ENCODE measurements around the gene POLR3K. TPM values are rescaled to one million over a fixed set of nuclear protein-coding genes. Genes with fewer than 3 reads are reported as not detected.
"Not testable (repeated sequence)": the region's sequence is repeated elsewhere in the genome, so short reads cannot be mapped to it uniquely, and the experiment has no call there.

The POLR3K gene
- total RNA-seq, 1 donor from 2014 or later = 0.72 TPM

GRCh38 chr16:17062-17765 lies 36.2 kb downstream of the POLR3K start:
- DNase-seq (ENCODE audit: low spot score) = not testable (repeated sequence)

GRCh38 chr16:10772-11171 lies 42.6 kb downstream of the POLR3K start:
- not testable (repeated sequence) for DNase-seq (ENCODE audit: low spot score)

GRCh38 chr16:9903-10665 lies 43.3 kb downstream of the POLR3K start:
- DNase-seq (ENCODE audit: low spot score) = no peak

Other genes starting within 250 kb of the POLR3K start
- gene SNRNP25, start 220 bp upstream of the POLR3K start, total RNA-seq (ENCODE audit: insufficient read depth, low replicate concordance) = 11.1 TPM
- gene RHBDF1, start 19.0 kb upstream of the POLR3K start, total RNA-seq (ENCODE audit: insufficient read depth, low replicate concordance) = 27.4 TPM
- gene MPG, start 24.6 kb upstream of the POLR3K start, total RNA-seq (ENCODE audit: insufficient read depth, low replicate concordance) = 93.4 TPM
- 10.1 TPM for gene NPRL3, start 85.1 kb upstream of the POLR3K start, total RNA-seq (ENCODE audit: insufficient read depth, low replicate concordance)
- gene HBZ, start 99.0 kb upstream of the POLR3K start, total RNA-seq (ENCODE audit: insufficient read depth, low replicate concordance) = not detected
- gene HBM, start 112.4 kb upstream of the POLR3K start, total RNA-seq (ENCODE audit: insufficient read depth, low replicate concordance) = 257 TPM
- gene HBA2, start 119.3 kb upstream of the POLR3K start, total RNA-seq (ENCODE audit: insufficient read depth, low replicate concordance) = 7,657 TPM
- 3,215 TPM for gene HBA1, start 123.1 kb upstream of the POLR3K start, total RNA-seq (ENCODE audit: insufficient read depth, low replicate concordance)
- gene HBQ1, start 126.9 kb upstream of the POLR3K start, total RNA-seq (ENCODE audit: insufficient read depth, low replicate concordance) = not detected
- gene LUC7L, start 175.8 kb upstream of the POLR3K start, total RNA-seq (ENCODE audit: insufficient read depth, low replicate concordance) = 50.3 TPM
- 50.8 TPM for gene FAM234A, start 181.2 kb upstream of the POLR3K start, total RNA-seq (ENCODE audit: insufficient read depth, low replicate concordance)
- 6.0 TPM for gene RGS11, start 222.3 kb upstream of the POLR3K start, total RNA-seq (ENCODE audit: insufficient read depth, low replicate concordance)
- gene ARHGDIG, start 227.0 kb upstream of the POLR3K start, total RNA-seq (ENCODE audit: insufficient read depth, low replicate concordance) = 18.3 TPM
- gene PDIA2, start 229.6 kb upstream of the POLR3K start, total RNA-seq (ENCODE audit: insufficient read depth, low replicate concordance) = 9.9 TPM

All from umbilical cord (tissue), 2 donors.